Inferior parietal cortex (tissue), 1 donor: ENCODE measurements around the gene RASA4.
"Not testable (repeated sequence)": the region's sequence is repeated elsewhere in the genome, so short reads cannot be mapped to it uniquely, and the experiment has no call there.

ENCODE experiments used
- DNase-seq: peaks from one replicate; pipeline ENCODE4 v3.0.0-alpha.2; 2016; ENCODE audit errors: extremely low spot score

The RASA4 gene

DNA sequence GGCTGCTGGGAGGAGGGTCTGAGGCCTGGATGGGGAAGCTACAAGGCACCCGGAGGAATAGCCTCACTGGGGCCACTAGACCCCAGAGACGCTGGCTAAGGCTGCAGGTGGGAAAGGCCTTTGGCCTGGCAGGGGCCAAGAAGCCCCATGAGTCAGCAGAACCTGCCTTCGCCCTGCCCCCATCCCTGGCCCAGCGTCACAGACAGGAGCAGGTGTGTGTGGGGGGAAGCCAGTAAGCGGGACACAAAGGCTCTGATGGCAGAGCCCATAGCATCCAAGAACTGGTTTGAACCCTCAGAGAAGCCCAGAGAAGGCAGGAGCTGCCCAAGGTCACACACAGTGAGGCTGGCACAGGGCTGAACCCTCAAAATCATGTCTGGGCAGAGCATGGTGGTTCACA is 9.7 kb downstream of the RASA4 start:
- DNase-seq: not testable (repeated sequence)

GRCh38 chr7:102604431-102605145 is 12.0 kb downstream of the RASA4 start:
- DNase-seq: not testable (repeated sequence)

GRCh38 chr7:102602317-102602716 is 14.2 kb downstream of the RASA4 start:
- not testable (repeated sequence) for DNase-seq

- DNase-seq: not testable (repeated sequence)
Observed at GRCh38 chr7:102599699-102600098, 16.9 kb downstream of the RASA4 start.

DNA sequence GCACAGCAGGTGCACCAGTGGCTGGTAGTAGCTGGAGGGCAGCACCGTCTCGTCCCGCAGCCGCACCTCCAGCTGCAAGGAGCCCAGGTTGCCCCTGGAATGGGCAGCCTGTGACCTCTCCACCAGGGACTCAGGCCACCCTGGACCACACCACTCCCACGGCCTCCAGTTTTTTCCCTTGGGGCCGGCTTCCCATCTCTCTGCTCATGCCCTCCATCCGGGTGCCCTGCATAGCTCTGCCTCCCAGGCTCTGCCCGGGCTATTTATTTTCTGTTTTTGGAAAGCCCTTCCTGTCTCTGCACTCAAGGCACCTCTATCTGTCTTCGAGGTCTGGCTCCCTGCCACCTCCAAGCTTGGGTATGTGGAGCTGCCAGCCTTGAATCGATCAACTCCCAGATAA is 20.5 kb downstream of the RASA4 start:
- DNase-seq: not testable (repeated sequence)

GRCh38 chr7:102593637-102594334 is 22.8 kb downstream of the RASA4 start:
- DNase-seq: not testable (repeated sequence)

DNA sequence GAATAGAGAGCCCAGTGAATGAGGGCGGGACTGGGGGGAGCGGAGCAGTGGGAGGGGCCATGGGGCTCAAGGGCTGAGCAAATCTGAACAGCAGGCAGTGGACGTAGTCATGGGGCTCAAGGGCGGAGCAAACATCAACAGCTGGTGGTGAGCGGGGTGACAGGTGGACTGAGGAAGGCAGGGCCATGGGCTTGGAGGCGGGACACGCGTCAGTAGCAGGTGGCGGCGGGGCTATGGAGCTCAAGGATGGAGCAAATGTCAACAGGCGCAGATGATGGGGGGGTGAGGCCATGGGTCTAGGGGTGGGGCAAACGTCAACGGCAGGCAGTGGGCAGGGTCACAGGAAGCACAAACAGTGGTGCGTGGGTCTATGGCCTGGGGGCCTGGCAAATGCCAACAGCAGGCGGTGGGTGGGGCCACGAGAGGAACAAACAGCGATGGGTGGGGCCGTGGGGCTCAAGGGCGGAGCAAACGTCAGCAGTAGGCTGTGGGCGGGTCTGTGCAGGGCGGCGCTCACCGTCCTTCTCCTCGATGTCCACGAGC is 24.0 kb downstream of the RASA4 start:
- DNase-seq: not testable (repeated sequence)

DNA sequence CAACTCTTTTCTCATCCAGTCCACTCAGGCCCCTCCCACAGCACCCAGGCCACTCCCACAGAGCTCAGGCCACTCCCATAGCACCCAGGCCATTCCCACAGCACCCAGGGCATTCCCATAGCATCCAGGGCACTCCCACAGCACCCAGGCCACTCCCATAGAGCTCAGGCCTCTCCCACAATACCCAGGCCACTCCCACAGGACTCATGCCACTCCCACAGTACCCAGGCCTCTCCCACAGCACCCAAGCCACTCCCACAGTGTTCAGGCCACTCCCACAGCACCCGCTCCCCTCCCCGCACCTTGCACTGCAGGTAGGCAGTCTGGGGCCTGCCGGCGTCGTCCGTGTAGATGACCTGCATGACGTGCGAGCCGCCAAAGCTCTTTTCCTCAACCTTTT is 26.7 kb downstream of the RASA4 start:
- DNase-seq: not testable (repeated sequence)

- not testable (repeated sequence) for DNase-seq
Observed at GRCh38 chr7:102583495-102583894, 33.1 kb downstream of the RASA4 start.

DNA sequence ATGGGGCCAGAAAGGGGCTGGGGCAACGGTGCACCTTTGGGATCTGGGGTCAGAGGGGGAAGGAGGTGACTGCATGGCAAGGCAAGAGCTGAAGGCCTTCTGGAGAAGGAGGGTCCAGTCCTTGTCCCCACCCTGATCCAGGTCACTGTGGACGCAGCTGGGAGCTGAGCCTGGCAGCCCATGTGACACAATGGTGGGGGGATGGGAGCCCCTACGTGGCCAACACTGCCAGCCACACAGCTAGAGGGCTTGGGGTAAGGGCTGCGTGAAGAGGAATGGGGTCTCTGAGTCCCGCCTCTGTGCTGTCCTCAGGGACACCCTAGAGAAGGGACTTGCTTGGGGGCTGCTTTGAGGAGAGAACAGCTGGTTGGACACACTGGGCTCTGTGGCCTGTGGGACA is 34.8 kb downstream of the RASA4 start:
- DNase-seq: not testable (repeated sequence)

DNA sequence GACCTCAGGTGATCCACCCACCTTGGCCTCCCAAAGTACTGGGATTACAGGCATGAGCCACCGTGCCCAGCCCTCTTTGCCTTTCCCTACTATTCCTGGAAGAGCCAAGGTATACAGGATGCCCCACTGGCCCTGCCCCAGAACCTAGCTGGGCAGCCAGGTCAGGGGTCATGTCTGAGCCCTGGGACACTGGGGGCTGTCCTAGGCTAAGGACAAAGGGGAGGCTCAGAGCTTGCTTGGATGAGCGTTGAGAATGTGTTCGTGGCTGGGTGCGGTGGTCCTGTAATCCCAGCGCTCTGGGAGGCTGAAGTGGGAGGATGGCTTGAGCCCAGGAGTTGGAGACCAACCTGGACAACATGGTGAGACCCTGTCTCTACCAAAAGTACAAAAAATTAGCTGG is 38.1 kb downstream of the RASA4 start:
- DNase-seq: not testable (repeated sequence)

DNA sequence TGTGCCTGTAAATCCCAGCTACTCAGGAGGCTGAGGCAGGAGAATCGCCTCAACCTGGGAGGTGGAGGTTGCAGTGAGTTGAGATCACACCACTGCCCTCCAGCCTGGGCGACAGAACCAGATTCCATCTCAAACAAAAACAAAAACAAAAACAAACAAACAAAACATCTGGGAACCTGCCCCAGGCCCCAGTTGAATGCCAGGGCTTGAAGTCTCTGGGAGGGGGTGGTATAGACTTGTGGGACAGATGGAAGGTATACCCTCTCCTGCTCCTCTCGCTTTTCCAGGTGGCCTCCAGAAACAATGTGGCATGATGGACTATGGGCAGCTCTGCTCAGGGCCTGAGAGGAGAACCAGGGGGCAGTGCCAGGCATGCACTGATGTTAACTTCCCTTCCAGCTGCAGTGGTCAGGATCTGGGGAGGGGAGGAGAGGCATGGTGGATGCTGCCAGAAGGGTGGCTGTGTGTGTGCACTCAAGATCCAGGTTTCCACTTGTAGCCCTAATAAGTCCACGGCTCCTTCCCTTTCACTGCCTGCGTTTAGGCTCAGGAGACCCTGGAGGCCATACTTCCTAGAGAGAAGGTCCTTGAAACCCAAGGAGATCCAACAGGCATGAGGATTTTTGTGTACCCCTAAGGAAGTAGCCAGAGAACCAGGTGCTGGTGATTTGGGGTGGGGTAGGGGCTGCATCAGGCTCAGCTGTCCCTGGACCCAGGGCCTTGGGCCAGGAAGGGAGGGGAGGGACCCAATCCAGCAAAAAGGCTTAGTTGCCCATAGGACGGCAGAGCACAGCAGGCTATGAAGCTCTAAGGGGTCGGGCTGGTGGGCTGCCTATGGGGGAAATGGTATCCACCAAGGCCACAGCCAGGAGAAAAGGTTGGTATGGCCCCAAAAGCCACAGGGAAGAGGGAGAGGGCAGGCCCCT is 39.0 kb downstream of the RASA4 start:
- DNase-seq: not testable (repeated sequence)

DNA sequence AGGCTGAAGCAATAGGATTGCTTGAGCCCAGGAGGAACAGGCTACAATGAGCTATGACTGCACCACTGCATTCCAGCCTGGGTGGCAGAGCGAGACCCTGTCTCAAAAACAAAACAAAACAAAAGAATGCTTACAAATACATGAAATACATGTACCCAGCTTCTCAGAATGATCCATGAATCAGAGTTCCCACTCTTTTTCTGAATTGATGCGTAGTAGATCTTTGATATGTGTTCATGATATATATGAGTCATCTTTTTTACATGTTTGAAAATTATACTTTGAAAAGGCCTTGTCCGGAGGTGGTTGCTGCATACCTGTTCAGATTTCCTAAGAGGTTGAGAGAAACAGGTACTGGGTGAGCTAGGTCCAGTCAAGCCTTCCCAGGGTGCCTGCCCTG is 40.2 kb downstream of the RASA4 start:
- DNase-seq: not testable (repeated sequence)

DNA sequence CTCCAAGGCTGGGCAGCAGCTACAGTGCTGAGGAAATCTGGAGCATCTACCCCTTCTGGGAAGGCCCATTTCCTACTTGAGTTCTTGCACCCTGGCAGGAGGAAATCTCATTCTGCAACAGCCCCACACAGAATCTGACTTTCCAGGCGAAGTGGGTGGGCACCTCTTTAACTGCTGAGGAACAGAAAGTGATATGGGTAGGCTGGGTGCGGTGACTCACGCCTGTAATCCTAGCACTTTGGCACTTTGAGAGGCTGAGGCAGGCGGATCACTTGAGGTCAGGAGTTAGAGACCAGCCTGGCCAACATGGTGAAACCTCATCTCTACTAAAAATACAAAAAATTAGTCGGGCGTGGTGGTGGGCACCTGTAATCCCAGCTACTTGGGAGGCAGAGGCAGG is 41.9 kb downstream of the RASA4 start:
- DNase-seq: not testable (repeated sequence)

DNA sequence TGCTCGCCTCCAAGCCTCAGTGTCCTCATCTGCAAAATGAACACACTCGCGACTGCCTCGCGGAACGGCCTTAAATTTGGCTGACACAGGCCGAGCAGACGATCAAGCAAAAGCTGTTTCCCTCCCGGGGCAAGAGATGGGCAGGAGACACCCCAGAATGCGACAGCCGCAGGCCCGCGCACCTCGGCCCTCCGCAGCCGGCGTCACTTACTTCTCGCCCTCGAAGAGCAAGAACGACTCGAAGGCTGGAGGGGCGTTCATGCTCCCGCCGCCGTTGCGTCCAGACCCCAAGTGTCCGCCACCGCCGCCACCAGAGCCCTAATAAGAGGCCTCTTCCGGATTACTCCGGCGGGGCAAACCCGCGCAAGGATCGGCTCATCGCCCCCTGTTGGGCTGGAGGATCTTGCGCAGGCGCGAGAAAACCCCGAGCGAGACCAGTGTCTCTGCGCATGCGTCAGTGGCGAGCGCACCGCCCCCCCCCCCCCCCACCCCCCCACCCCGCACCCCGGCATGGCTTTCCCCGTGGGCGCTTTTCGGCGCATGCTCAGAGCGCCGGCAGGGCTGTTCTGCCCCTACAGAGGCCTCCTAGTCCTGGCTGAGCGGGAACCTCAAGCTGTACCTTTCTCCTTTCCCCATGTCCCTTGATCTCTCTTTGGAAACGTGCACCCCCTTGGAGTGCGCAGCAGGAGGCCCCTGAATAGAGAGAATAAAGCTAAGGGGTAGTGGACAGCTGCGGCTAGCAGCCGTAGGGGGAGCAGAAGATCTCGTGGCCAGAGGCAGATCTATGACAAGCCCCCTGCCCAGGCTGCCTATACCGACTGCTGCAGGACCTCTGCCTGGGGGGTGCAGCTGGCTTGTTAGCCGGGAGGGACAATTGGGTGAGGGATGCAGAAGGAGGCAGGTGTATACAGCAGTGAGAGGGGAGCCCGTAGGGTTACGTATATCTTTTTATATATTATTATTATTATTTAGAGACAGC is 44.0 kb downstream of the RASA4 start, which contains the start of gene POLR2J3:
Gene POLR2J3 (minus strand): TSS at position 323 of the 979 bp plus-strand sequence. CDS start 62 bp downstream, at position 261.
- peak; percentile 95 for DNase-seq

- not testable (repeated sequence) for DNase-seq
Observed at GRCh38 chr7:102568620-102569019, 47.9 kb downstream of the RASA4 start.

GRCh38 chr7:102550808-102551422 is 65.6 kb downstream of the RASA4 start, which contains the start of gene SPDYE2:
TSS of gene SPDYE2 (plus strand) at chr7:102551226. CDS start at chr7:102553256, 2,030 bp downstream.
- not testable (repeated sequence) for DNase-seq

DNA sequence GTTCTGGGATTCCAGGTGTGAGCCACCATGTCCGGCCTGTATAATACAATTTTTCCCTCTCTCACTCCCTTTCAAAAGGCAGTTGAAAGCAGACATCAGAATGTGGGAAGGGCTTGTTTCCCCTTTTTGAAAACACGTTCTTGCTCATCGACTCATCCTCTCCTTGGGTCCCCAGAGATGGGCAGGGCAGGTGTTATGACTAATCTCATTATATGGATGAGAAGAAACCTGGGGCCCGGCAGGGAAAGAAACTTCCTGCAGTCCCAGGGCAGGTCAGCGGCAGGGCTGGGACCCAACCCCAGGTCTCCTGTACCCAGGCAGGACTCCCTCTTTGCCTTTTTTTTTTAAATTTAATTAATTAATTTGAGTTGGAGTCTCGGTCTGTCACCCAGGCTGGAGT is 70.2 kb downstream of the RASA4 start:
- not testable (repeated sequence) for DNase-seq

DNA sequence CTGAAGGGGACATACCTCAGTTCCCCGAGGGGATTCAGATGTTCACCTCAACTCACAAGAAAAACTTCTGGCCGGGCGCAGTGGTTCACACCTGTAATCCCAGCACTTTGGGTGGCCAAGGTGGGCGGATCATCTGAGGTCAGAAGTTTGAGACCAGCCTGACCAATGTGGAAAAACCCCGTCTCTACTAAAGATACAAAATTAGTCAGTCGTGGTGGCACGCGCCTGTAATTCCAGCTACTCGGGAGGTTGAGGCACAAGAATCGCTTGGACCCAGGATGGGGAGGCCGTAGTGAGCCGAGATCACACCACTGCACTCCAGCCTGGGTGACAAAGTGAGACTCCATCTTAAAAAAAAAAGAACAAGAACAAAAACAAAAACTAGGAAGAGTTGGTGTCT is 71.3 kb downstream of the RASA4 start:
- not testable (repeated sequence) for DNase-seq

GRCh38 chr7:102544372-102544771 is 72.2 kb downstream of the RASA4 start:
- not testable (repeated sequence) for DNase-seq
